Panc1 (cell line): Measurements from ENCODE around the gene SGMS2. TPM values are rescaled to one million over a fixed set of nuclear protein-coding genes. Genes with fewer than 3 reads are reported as not detected.

Experiments used
- ATAC-seq: fragments of 200-7000 bp; cut with Tn5 transposase; 2 replicates; pipeline ENCODE4 v1.9.1; 2020; ENCODE audit warnings: mild to moderate bottlenecking, moderate library complexity
- BruUV-seq: library from RNA; stranded (reverse); fragments of 400-500 nt; replicated peaks from 2 replicates; lab custom pipeline; 2021; lab: Mats Ljungman, UMichigan
- CTCF ChIA-PET: fragments of 300-600 bp; sonication (Branson Sonifier 250); formaldehyde crosslinking; loops from one replicate; lab custom pipeline; 2022; ENCODE audit warnings: antibody characterized with exemption; lab: Charles Lee
- POLR2A ChIA-PET: fragments of 300-600 bp; sonication (Branson Sonifier 250); formaldehyde crosslinking; loops from one replicate; lab custom pipeline; 2022; ENCODE audit warnings: antibody characterized with exemption; lab: Charles Lee
- DNase-seq: peaks from one replicate; pipeline ENCODE4 v3.0.0-alpha.2; 2010; ENCODE audit warnings: low read depth, low spot score
- H3K27ac ChIP-seq: 2 replicates; pipeline ENCODE4 v1.5.1; 2011; ENCODE audit warnings: mild to moderate bottlenecking, low read length, inconsistent platforms
- H3K27me3 ChIP-seq: fragments of 200-500 bp; sonication (Bioruptor generic); 2 replicates; pipeline ENCODE4 v1.6.0; 2014; ENCODE audit warnings: low read length, inconsistent platforms; ENCODE audit not compliant: control insufficient read depth, insufficient read depth
- H3K36me3 ChIP-seq: fragments of 200-500 bp; sonication (Bioruptor generic); 2 replicates; pipeline ENCODE4 v1.5.1; 2014; ENCODE audit warnings: inconsistent platforms, mild to moderate bottlenecking, low read length, moderate library complexity; ENCODE audit not compliant: control insufficient read depth, insufficient read depth
- H3K4me1 ChIP-seq: 2 replicates; pipeline ENCODE4 v1.5.1; 2011; ENCODE audit warnings: inconsistent platforms, mild to moderate bottlenecking, low read length, moderate library complexity; ENCODE audit not compliant: control insufficient read depth, insufficient read depth
- H3K4me3 ChIP-seq, 2 experiments: 2 replicates each; pipeline ENCODE4 v1.5.1; 2011 to 2012; ENCODE audit warnings: low read depth in 2 of 2, low read length in 2 of 2, mild to moderate bottlenecking in 2 of 2, inconsistent platforms in 1 of 2, moderate library complexity in 1 of 2
- H3K9me3 ChIP-seq: fragments of 200-500 bp; sonication (Bioruptor generic); 2 replicates; pipeline ENCODE4 v1.5.1; 2014; ENCODE audit warnings: low read depth, mild to moderate bottlenecking, inconsistent platforms, low read length, moderate library complexity; ENCODE audit not compliant: control insufficient read depth, insufficient read depth
- CTCF ChIP-seq: fragments of 450-650 bp; IDR thresholded peaks from 2 replicates; pipeline ENCODE4 v1.5.1; 2017; ENCODE audit warnings: mild to moderate bottlenecking
- POLR2AphosphoS5 ChIP-seq: IDR thresholded peaks from 2 replicates; pipeline ENCODE4 v1.6.1; 2012; ENCODE audit warnings: mild to moderate bottlenecking, low read depth, low read length, moderate library complexity
- REST ChIP-seq, 2 experiments: IDR thresholded peaks; 2 replicates each; pipeline ENCODE4 v1.6.1; 2011 to 2012; ENCODE audit warnings: low read depth in 2 of 2, control low read depth in 1 of 2, low read length in 1 of 2, mild to moderate bottlenecking in 1 of 2, moderate library complexity in 1 of 2; ENCODE audit not compliant: insufficient read depth in 1 of 2
- SIN3A ChIP-seq: IDR thresholded peaks from 2 replicates; pipeline ENCODE4 v1.6.1; 2012; ENCODE audit warnings: low read depth, mild to moderate bottlenecking, low read length, moderate library complexity, borderline replicate concordance; ENCODE audit not compliant: insufficient read depth
- TCF7L2 ChIP-seq: IDR thresholded peaks from 2 replicates; pipeline ENCODE4 v1.6.1; 2011; ENCODE audit warnings: mild to moderate bottlenecking, low read depth, low read length, inconsistent platforms
- in situ Hi-C: cut with HindIII; loops from 2 replicates; pipeline ENCODE4 v1.10.0; 2016; ENCODE audit warnings: low sequenced_read_pairs, low pct_unique_long_range_greater_than_20kb
- intact Hi-C: fragments of 100-400 bp; cut with micrococcal nuclease; formaldehyde crosslinking; loops from one replicate; pipeline ENCODE4 v1.10.0; 2022; ENCODE audit not compliant: unreplicated experiment
- total RNA-seq: library from RNA; stranded (reverse); gene quantifications from one replicate; pipeline ENCODE4 v1.2.1, GENCODE V29; 2021; ENCODE audit not compliant: unreplicated experiment

SGMS2 gene
- total RNA-seq, 1 experiment from 2014 or later: 15.6 TPM

GRCh38 chr4:107950746-107951540, 126.2 kb downstream of the SGMS2 start:
- no peak for TF ChIP-seq SIN3A
- TF ChIP-seq POLR2AphosphoS5: no peak
- no peak for TF ChIP-seq CTCF
- no peak for TF ChIP-seq TCF7L2
- TF ChIP-seq REST (IDR thresholded peaks at IDR 0.05; ENCODE audit: insufficient read depth in 1 of 2, low read depth in 2 of 2, low read length in 1 of 2): no peak
- Histone ChIP-seq H3K9me3 (no peaks in the 10 kb centered on the region), H3K27ac (no peak overlapping the region), H3K4me3 (no peak overlapping the region), H3K27me3 (no peaks in the 10 kb centered on the region), H3K36me3 (no peaks in the 10 kb centered on the region), H3K4me1 (no peaks in the 10 kb centered on the region)
- no TSS peak for BruUV-seq
- DNase-seq: no peak
- ChIA-PET CTCF (no interaction called here), POLR2A (no interaction called here)
- intact Hi-C loops (no loop called here), in situ Hi-C loops (no loop called here)
- no peak for ATAC-seq

- H3K4me3 ChIP-seq: no peak overlapping the region
- intact Hi-C loops (no loop called here), in situ Hi-C loops (no loop called here)
- DNase-seq: no peak
- ChIA-PET POLR2A (no interaction called here), CTCF (no interaction called here)
- no peaks in the 10 kb centered on the region for H3K4me1 ChIP-seq
- no peak overlapping the region for H3K27ac ChIP-seq
- no peaks in the 10 kb centered on the region for H3K9me3 ChIP-seq
- H3K36me3 ChIP-seq: no peaks in the 10 kb centered on the region
- no TSS peak for BruUV-seq
- TF ChIP-seq POLR2AphosphoS5 (no peak), SIN3A (no peak), TCF7L2 (no peak), CTCF (no peak), REST (IDR thresholded peaks at IDR 0.05; ENCODE audit: insufficient read depth in 1 of 2, low read depth in 2 of 2, low read length in 1 of 2) (no peak)
- no peaks in the 10 kb centered on the region for H3K27me3 ChIP-seq
- no peak for ATAC-seq
Measured at GRCh38 chr4:107951551-107951950, 126.8 kb downstream of the SGMS2 start.
